SW 1271 (cell line): ENCODE data around the gene GNB1L.

Experiments
- DNase-seq, 2 experiments: peaks; one replicate each; lab custom pipeline; 2025; lab: John Stamatoyannopoulos, UW

The GNB1L gene

GRCh38 chr22:19760951-19761724, 93.5 kb downstream of the GNB1L start:
- no peak for DNase-seq

- no peak for DNase-seq
These were observed 94.4 kb downstream of the GNB1L start, which contains the start of gene TBX1 for GRCh38 chr22:19760058-19760950. TSS of gene TBX1 (plus strand) at chr22:19760778. CDS start at chr22:19760844, 66 bp downstream.

GRCh38 chr22:19759427-19760057, 95.1 kb downstream of the GNB1L start:
- DNase-seq: no peak

- DNase-seq: no peak
These were observed 95.7 kb downstream of the GNB1L start for GRCh38 chr22:19758896-19759426.

GRCh38 chr22:19757985-19758895, 96.4 kb downstream of the GNB1L start:
- no peak for DNase-seq

- no peak for DNase-seq
These were observed 97.3 kb downstream of the GNB1L start for GRCh38 chr22:19757140-19757984.

GRCh38 chr22:19756288-19757128, 98.2 kb downstream of the GNB1L start:
- no peak for DNase-seq

GRCh38 chr22:19755722-19756287, 98.9 kb downstream of the GNB1L start:
- DNase-seq: no peak

GRCh38 chr22:19755145-19755710, 99.4 kb downstream of the GNB1L start:
- no peak for DNase-seq

GRCh38 chr22:19754701-19755144, 100.0 kb downstream of the GNB1L start:
- DNase-seq: no peak

- DNase-seq: no peak
These were observed 100.5 kb downstream of the GNB1L start for GRCh38 chr22:19753996-19754700.

GRCh38 chr22:19753090-19753842, 101.4 kb downstream of the GNB1L start:
- DNase-seq: no peak

GRCh38 chr22:19751497-19752245, 103.0 kb downstream of the GNB1L start:
- DNase-seq: no peak

GRCh38 chr22:19750507-19751490, 103.9 kb downstream of the GNB1L start:
- no peak for DNase-seq

GRCh38 chr22:19749876-19750275, 104.8 kb downstream of the GNB1L start:
- DNase-seq: no peak
